Gastrocnemius medialis (tissue), 4 donors: ENCODE data around the gene KRT13. TPM values are rescaled to one million over a fixed set of nuclear protein-coding genes. Genes with fewer than 3 reads are reported as not detected.

Source experiments
- ATAC-seq, 2 donors: fragments of 150-250 bp; one replicate each; pipeline ENCODE4 v1.9.1; 2016
- DNase-seq, 2 donors: peaks; one replicate each; pipeline ENCODE4 v3.0.0-alpha.2; 2019
- H3K27ac ChIP-seq, 4 donors: fragments of 200-600 bp; sonication (generic); 1 replicate in 1 of 4; 2 replicates in 3 of 4; pipeline ENCODE4 v1.5.1; 2016 to 2018; ENCODE audit warnings: mild to moderate bottlenecking in 2 of 4, moderate library complexity in 1 of 4
- H3K27me3 ChIP-seq, 3 donors: fragments of 200-600 bp; sonication (generic) in 2 of 3; 1 replicate in 1 of 3; 2 replicates in 2 of 3; pipeline versions ENCODE4 v1.5.1 to v1.6.0; 2016 to 2019; ENCODE audit warnings: mild to moderate bottlenecking in 1 of 3, moderate library complexity in 1 of 3
- H3K36me3 ChIP-seq, 2 donors: fragments of 200-600 bp; sonication (generic) in 1 of 2; one replicate each; pipeline ENCODE4 v1.5.1; 2017 to 2018
- H3K4me1 ChIP-seq, 2 donors: fragments of 200-600 bp; sonication (generic) in 1 of 2; one replicate each; pipeline ENCODE4 v1.5.1; 2016 to 2017; ENCODE audit warnings: mild to moderate bottlenecking in 2 of 2
- H3K4me3 ChIP-seq, 4 donors: fragments of 200-600 bp; sonication (generic) in 3 of 4; 1 replicate in 1 of 4; 2 replicates in 3 of 4; pipeline ENCODE4 v1.5.1; 2016 to 2019; ENCODE audit warnings: mild to moderate bottlenecking in 2 of 4
- H3K9me3 ChIP-seq, 3 donors: fragments of 200-600 bp; sonication (generic) in 2 of 3; 1 replicate in 1 of 3; 2 replicates in 2 of 3; pipeline ENCODE4 v1.5.1; 2016 to 2019
- POLR2A ChIP-seq, 2 donors: fragments of 450-650 bp; IDR thresholded peaks; one replicate each; pipeline ENCODE4 v1.6.1; 2017; ENCODE audit warnings: antibody characterized with exemption in 2 of 2, mild to moderate bottlenecking in 2 of 2, moderate library complexity in 2 of 2
- in situ Hi-C, 4 donors: fragments of 200-750 bp; cut with MboI; loops; one replicate each; pipeline versions ENCODE4 v1.15.0 to v1.8.0; 2017; ENCODE audit warnings: low sequenced_read_pairs in 4 of 4
- intact Hi-C: fragments of 100-400 bp; cut with DNase I; formaldehyde crosslinking; loops from one replicate; pipeline ENCODE4 v1.15.1; 2023; ENCODE audit warnings: low total_unique reads
- total RNA-seq, 4 donors: library from RNA; depleted of rRNA; stranded (reverse); fragments of >200 nt; gene quantifications; one replicate each; pipeline versions ENCODE4 v1.1.0 to v1.2.3, GENCODE V29; 2016
- TF ChIP-seq, protein P1 (sequence below), 5 experiments: fragments of 450-650 bp in 3 of 5; fragments of 200-600 bp in 2 of 5; sonication (generic) in 2 of 5; IDR thresholded peaks in 4 of 5; conservative IDR thresholded peaks in 1 of 5; 1 replicate in 4 of 5; 2 replicates in 1 of 5; pipeline ENCODE4 v1.5.1; 2016 to 2019; ENCODE audit warnings: antibody characterized with exemption in 5 of 5, mild to moderate bottlenecking in 3 of 5, moderate library complexity in 3 of 5

KRT13 gene
- total RNA-seq, 4 donors from 2014 or later, result not detected

DNA sequence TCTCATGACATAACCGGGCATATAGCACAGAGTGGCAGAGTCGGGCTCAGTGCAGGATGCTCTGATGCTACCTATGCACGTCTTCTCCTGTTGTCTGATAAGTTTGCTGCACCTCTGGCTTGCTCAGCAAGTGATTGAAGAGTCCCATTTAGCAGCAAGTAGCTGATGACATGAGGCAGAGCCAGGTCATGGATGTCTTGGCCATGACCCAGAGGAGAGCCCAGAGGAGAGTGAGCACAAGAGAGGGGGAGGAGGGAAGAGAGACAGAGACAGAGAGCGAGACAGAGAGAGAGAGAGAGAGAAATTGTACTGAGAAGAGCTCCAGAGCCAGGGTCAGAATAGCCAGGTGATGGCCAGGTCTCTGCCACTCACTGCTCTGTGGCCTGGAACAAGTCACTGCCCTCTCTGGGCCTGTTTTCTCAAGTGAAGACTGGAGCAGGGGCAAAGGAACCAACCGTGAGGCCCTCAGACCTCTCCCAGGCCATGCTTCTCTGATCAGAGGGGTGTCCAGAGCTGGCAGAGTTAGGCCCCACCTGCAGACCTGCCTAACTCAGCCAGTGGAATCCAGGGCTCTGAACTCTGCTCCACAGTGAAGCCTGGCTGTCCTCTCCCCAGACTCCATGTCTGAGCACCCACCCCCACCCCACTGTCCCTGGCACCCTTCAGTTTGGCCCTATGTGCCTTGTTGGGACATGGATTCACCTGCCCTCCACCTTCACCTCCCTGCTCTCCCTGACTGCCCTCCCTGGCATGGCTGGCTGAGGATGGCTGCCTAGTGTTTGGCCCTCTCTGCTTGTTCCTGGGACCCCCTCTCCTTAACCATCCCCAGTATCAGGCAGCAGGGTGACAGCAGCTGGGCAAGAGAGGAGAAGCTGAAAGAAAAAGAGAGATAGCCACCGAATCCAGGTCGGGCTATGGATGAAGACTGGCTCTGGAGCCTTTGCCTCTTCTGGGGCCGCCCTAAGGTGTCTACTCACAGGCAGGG lies 20.2 kb downstream of the KRT13 start:
- intact Hi-C loops, result no loop called here
- H3K4me3 ChIP-seq, result no peak overlapping the region

DNA sequence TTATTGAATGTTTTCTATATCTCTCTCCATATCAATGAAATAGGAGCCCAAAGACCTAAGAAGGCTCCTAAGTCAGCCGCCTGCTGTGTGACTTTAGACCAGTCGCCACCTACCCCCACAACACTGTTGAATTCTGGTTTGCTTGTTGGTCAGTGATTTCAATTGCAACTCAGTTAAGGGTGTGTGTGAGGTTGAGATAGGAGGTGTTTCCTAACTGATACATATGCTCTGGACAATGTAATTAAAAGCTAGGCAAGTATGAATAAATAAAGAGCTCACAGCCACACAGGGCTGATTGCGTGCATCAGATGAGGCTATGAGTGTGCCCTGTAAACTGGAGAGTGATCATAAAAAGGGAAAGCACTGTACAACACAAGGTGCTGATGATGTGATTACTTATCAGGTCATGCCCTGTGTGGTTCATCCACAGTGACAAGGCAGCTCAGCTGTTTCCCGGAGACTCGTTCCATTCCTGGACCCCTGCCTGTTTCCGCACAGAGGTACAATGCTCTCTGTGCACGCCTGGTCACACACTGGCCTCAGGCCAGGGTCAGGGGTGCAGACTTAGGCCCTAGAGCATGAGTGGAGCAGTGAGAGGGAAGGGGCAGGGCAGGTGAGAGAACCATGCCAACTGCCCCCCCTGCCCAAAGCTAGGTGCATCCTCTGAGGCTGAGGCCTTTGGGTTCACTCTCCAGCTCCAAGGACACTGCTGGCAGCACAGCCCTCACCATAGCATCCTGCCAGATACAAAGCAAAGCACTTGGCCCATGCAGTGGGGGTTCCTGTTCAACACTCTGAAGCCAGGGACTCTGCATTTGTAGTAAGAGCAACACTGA lies 21.2 kb downstream of the KRT13 start:
- in situ Hi-C loops (loop anchor here in 2 of 4 donors (10.0 to 25.0 kb wide), 2 partner anchors 61 to 572 kb away; no protein-coding TSS in a partner anchor), intact Hi-C loops (no loop called here)
- TF ChIP-seq POLR2A (IDR thresholded peaks at IDR 0.05), result no peak
- TF ChIP-seq, protein P1, sequence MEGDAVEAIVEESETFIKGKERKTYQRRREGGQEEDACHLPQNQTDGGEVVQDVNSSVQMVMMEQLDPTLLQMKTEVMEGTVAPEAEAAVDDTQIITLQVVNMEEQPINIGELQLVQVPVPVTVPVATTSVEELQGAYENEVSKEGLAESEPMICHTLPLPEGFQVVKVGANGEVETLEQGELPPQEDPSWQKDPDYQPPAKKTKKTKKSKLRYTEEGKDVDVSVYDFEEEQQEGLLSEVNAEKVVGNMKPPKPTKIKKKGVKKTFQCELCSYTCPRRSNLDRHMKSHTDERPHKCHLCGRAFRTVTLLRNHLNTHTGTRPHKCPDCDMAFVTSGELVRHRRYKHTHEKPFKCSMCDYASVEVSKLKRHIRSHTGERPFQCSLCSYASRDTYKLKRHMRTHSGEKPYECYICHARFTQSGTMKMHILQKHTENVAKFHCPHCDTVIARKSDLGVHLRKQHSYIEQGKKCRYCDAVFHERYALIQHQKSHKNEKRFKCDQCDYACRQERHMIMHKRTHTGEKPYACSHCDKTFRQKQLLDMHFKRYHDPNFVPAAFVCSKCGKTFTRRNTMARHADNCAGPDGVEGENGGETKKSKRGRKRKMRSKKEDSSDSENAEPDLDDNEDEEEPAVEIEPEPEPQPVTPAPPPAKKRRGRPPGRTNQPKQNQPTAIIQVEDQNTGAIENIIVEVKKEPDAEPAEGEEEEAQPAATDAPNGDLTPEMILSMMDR (IDR thresholded peaks at IDR 0.05 in 4 of 5, conservative IDR thresholded peaks at IDR 0.05 in 1 of 5), result no peak
- Histone ChIP-seq H3K27me3 (no peaks in the 10 kb centered on the region), H3K4me1 (no peaks in the 10 kb centered on the region), H3K27ac (no peak overlapping the region), H3K36me3 (no peaks in the 10 kb centered on the region), H3K9me3 (no peaks in the 10 kb centered on the region), H3K4me3 (no peak overlapping the region)
- DNase-seq (no peak), ATAC-seq (no peak)

More for the DNA sequence above, 20.2 kb downstream of the KRT13 start:
- H3K4me1 ChIP-seq, result no peaks in the 10 kb centered on the region
- no peaks in the 10 kb centered on the region for H3K9me3 ChIP-seq
- no peak overlapping the region for H3K27ac ChIP-seq
- H3K36me3 ChIP-seq, result no peaks in the 10 kb centered on the region
- no peaks in the 10 kb centered on the region for H3K27me3 ChIP-seq
- in situ Hi-C loops, result loop anchor here in 2 of 4 donors (10.0 to 25.0 kb wide), 2 partner anchors 60 to 573 kb away; no protein-coding TSS in a partner anchor
- TF ChIP-seq, protein P1 (IDR thresholded peaks at IDR 0.05 in 4 of 5, conservative IDR thresholded peaks at IDR 0.05 in 1 of 5), result no peak
- no peak for TF ChIP-seq POLR2A (IDR thresholded peaks at IDR 0.05)
- DNase-seq (no peak), ATAC-seq (no peak)

DNA sequence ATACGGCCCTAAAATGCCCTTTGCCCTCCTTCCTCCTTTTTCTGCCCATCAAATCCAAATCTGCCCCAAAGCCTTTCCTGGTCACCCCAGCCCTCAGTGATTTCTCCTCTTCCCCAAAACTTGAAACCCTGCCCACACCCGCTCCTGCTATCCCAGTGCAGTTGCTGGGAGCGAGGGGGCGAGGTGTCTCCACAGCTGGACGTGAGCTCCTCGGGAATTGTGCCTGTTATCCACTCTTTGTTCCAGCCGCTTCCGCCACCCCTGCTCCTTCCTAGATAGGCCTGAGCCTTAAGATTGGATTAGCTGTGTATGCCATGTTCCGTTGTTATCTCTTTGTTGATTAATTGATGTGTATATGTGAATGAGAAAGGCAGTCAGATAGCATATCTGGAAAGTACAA lies 21.9 kb downstream of the KRT13 start:
- Histone ChIP-seq H3K27me3 (no peaks in the 10 kb centered on the region), H3K9me3 (no peaks in the 10 kb centered on the region), H3K4me3 (no peak overlapping the region), H3K27ac (no peak overlapping the region), H3K36me3 (no peaks in the 10 kb centered on the region), H3K4me1 (no peaks in the 10 kb centered on the region)
- ATAC-seq (no peak), DNase-seq (no peak)
- intact Hi-C loops, result no loop called here
- TF ChIP-seq, protein P1 (IDR thresholded peaks at IDR 0.05 in 4 of 5, conservative IDR thresholded peaks at IDR 0.05 in 1 of 5), result no peak
- no peak for TF ChIP-seq POLR2A (IDR thresholded peaks at IDR 0.05)
- in situ Hi-C loops, result loop anchor here in 2 of 4 donors (10.0 to 25.0 kb wide), 2 partner anchors 61 to 571 kb away; no protein-coding TSS in a partner anchor

DNA sequence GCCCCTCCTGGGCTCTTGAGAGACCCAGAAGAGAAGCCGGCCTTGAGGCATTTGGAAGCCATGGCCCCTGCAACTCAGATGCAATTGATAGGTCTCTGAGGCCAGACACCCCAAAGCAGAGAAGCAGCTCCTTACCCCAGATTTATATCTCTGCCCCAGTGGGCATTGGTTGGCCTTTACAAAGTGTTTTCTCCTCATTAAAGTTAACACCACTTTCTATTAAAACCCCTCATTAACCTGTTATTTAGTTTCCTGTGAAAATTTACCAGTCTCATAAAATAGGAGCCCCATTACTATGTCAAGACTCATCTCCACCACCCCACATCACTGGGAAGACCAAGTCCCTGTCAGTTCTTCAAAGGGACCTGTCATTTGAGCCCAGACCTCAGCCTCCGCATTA lies 24.4 kb downstream of the KRT13 start, which contains the start of gene KRT35:
KRT35 (minus strand) TSS at position 116 of the 400 bp plus-strand sequence; CDS start at position 62, 54 bp downstream.
- DNase-seq (no peak), ATAC-seq (no peak)
- Histone ChIP-seq H3K36me3 (no peaks in the 10 kb centered on the region), H3K27me3 (no peaks in the 10 kb centered on the region), H3K9me3 (no peaks in the 10 kb centered on the region), H3K4me1 (no peaks in the 10 kb centered on the region), H3K27ac (no peak within 1 kb of the TSS), H3K4me3 (no peak within 1 kb of the TSS)
- no peak for TF ChIP-seq POLR2A (IDR thresholded peaks at IDR 0.05)
- TF ChIP-seq, protein P1 (IDR thresholded peaks at IDR 0.05 in 4 of 5, conservative IDR thresholded peaks at IDR 0.05 in 1 of 5), result no peak
- in situ Hi-C loops, result loop anchor here in 2 of 4 donors (10.0 to 25.0 kb wide), 2 partner anchors 64 to 569 kb away; no protein-coding TSS in a partner anchor
- intact Hi-C loops, result no loop called here
